ENCODE data around the gene C11orf24.
"Not testable (repeated sequence)": the region's sequence is repeated elsewhere in the genome, so short reads cannot be mapped to it uniquely, and the experiment has no call there.

The C11orf24 gene

DNA sequence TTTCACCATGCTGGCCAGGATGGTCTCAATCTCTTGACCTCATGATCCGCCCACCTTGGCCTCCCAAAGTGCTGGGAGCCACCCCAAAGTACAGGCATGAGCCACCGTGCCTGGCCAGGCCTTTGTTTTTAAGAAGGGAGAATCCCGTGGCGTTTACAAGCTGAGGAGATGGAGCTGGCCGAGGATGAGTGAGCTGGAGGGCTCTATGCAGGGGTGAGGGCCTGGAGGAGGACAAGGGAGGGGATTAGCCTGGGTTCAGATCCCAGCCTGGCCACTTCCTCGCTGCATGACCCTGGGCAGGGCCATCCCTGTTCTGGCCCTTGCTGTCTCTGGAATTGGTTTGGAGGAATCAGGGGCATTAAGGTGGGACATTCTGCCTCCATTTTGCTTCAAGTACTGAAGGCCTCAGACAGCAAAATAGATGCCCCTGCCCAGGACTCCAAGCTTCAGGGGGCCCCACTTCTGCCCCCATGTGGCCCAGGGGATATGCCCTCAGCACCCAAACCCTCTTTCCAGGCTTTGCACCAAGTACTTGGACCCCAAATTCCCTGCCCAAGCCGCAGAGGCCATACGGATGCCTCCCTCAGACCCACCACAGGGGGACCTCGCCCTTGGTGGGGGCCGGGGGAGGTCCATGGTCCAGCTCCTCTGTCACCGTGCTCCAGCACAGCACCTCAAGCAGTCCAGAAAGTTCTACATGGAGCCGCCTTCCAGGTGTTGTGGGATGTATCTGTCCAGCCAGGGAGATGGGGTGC is 28.5 kb upstream of the C11orf24 start:
- DNase-seq = no peak

DNA sequence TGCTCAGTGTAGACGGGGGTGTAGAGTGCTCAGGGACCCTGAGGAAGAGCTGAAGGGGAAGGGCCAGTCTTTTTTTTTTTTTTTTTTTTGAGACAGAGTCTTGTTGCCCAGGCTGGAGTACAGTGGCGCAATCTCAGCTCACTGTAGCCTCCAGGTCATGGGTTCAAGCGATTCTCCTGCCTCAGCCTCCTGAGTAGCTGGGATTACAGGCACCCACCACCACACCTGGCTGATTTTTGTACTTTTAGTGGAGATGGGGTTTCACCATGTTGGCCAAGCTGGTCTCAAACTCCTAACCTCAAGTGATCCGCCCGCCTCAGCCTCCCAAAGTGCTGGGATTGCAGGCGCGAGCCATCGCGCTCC is 27.7 kb upstream of the C11orf24 start:
- DNase-seq = not testable (repeated sequence)

DNA sequence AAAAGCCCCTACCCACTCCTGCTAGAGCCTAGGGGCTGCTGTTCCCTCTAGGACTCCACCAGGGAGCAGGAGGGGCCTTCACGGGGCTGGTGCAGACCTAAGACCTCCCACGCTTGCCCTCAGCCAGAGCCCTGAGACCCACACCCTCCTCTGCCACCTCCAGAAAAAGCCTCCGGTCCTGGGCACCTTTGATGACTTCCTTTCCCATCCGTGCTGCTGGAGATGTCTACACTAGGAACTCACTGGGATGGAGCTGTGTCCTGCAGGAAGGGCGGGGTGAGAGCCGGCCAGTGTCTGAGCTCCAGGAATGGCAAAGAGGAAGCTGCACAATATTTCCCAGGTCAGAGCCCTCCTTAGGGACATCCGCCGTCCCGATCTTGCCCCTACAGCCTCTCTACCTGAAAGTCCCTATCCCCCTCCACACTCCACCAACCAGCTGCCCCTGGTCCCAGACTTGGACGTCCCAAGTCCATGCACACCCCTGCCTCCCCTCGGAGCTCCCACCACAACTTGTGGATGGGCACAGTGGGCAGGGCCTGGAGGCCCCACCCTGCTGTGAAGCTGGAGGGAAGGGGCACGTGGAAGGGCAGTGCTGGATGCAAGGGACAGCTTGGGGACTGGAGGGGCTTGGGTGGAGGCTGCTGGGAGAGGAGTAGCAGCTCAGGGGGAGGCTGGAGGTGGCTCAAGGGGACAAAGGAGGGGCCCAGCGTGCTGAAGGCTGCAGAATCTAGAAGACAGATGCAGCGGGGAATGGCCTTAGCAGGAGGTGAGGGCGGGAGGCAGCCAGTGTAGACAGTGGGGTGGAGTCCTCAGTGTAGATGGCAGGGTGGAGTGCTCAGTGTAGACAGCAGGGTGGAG is 27.1 kb upstream of the C11orf24 start:
- DNase-seq = no peak

DNA sequence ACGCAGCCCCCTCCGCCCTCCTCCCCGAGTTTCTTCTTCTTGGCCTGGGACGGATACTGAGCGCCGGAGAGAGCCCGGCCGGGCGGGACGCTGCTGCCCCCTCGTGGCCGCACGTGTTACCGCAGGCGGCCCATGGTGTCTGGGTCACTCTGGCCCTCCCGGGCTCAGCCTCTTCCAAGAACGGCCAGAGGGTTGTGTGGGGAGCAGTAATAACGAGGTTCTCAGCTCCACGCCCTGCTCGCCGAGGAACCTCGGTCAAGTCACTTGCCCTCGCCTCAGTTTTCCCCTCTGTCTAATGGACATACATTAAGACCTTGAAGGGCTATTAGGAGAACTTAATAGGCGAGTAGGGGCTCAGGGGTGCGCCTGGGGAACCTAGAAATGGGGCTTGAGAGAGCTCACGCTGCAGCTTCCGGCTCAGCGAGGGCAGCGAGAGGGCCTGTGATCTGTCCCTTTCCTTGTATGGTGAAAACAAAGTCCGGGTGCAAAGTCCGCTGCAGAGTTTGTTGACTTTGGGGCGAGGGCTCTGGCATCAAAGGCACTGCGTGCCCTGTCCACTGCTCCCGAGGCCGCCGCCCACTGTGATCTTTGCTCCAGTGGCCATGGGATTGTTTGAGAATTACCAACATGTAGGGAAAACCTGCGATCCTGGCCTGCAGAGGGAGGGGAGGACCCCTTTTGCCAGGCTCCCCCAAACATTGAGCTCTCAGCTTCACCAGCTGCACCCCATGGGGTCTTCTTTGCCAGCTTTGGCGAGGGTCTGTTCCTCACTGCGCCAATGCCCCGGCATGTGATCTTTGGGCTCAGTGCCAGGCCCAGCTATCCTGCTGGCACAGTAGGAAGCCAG is 26.3 kb upstream of the C11orf24 start:
- DNase-seq = peak; percentile 71

DNA sequence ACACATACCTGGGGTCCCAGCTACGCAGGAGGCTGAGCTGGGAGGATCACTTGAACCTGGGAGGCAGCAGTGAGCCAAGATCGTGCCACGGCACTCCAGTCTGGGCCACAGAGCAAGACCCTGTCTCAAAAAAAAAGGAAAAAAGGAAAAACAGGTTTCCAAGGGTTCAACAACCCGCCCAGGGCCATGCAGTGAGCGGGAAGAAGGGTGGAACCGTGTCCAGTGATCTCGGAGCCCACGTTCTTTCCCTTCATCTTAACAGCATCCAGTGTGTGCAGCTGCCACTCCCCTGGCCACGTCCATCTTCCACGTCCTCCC is 25.7 kb upstream of the C11orf24 start:
- no peak for DNase-seq

DNA sequence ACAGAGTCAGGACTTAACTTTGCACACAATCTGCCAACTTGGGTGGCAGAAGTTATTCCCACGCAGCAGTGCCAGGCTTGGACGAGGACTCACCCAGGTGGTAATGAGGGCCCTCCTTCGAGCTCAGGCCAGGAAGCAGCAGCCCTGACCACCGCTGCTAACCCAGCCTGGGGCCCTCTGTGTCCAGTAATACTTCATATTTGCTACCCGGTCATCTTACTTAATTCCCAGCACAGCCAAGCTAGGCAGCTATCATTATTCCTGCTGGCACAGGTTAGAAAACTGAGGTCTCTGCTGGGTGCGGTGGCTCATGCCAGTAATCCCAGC is 25.2 kb upstream of the C11orf24 start:
- no peak for DNase-seq

DNA sequence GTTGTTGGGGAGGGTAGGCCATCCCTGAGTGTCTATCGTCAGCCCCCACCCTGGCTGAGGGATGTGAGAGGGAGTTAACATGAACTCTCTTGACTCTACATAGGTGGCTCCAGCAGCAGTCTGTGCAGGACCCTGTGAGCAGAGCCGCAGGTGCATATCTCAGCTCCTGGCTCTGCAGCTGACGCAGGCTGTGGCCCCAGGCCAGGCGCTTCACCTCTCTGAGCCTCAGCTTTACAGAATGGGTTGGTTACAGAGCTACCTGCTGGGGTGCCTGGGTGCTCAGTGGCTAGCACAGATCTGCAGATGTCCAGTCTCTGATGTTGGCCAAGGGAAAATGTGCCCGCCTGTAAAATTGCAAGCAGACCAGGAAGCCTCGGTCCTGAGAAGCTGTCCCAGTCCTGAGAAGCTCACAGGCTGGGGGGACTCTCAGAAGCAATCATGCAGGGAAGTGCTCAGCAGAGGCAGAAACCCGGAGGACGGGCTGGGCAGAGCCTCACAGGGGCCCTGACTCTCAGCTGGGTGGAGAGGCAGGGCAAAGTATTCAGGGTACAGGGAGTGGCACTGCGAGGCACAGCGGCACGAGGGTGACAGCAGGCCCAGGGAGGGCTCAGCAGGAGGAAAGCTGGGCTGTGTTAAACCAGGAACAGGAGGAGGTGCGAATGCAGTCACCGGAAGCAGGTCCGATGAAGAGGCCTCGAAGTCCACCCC is 24.7 kb upstream of the C11orf24 start:
- no peak for DNase-seq

DNA sequence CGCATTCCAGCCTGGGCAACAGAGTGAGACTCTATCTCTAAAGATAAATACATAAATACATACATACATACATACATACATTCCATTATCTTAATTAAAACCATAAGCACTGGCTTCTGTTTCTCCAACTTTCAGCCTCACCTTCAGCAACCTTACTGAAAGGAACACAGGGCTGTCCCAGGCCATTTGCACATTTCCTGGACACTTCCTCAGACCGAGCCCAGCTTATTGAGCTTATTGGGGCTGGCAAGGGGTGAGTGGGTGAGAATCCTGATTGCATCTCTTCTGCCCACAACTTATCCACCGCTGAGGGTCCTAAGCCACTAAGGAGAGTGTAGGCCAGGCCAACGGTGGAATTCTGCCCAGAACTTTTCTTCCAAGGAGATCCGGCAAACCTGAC is 24.2 kb upstream of the C11orf24 start:
- no peak for DNase-seq

DNA sequence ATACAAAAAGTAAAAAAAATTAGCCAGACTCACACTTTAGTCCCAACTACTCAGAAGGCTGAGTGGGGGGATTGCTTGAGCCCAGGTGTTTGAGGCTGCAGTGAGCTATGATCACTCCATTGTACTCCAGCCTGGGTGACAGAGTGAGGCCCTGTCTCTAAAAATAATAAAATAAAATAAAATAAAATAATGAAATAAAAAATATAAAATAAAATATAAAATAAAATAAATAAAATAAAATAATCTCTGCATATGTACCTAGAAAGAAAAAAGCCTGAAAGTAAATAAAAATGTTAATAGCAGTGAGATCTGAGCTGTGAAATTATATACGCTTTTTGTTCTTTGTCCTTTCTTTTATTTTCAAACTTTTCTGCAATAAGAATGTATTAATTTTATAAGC is 23.5 kb upstream of the C11orf24 start:
- no peak for DNase-seq

DNA sequence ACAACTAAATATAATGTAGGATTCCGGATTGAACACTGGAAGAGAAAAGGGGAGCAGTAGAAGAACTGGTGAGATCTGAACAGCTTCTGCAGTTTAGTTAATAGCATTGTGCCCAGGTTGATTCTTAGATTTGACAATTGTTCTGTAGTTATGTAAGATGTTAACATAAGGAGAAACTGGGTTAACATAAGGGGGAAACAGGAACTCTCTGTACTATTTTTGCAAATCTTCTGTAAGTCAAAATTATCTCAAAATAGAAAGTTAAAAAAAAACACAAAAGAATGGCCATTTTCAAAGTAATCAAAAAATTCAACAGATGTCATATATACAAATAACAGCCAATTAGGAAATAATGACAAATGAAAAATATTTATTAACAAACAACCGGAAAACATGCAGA is 21.9 kb upstream of the C11orf24 start:
- DNase-seq = no peak

DNA sequence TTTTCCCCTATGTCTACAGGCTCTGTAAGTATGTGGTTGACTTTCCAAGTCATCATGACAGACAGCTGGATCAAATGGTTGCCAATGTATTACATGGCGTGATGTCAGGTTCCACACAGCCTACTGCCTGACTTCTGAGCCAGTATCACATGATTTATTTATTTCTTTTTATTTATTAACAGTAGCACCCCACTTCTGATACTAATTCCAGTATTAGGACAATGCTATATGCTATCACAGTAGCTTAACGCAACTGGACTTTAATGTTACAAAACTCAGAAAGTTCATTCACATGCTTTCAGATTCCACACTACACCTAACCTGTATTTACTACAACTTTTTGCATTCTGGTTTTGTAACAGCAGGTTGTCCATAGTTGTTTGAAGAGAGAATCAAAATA is 17.7 kb upstream of the C11orf24 start:
- no peak for DNase-seq

DNA sequence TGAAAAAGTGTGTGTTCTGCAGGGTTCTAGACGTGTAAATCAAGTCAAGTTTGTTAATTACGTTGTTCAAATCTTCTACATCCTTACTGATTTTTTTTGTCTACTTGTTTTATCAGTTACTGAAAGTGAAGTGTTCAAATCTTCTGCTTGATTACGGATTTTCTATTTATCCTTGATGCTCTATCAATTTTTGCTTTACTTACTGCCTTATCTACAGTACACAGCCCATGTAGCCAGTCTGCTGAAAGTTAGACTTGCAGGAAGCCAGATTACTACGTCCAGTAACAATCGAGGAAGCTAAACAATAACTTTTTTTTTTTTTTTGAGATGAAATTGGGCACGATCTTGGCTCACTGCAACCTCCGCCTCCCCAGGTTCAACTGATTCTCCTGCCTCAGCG is 15.6 kb upstream of the C11orf24 start:
- DNase-seq = no peak

DNA sequence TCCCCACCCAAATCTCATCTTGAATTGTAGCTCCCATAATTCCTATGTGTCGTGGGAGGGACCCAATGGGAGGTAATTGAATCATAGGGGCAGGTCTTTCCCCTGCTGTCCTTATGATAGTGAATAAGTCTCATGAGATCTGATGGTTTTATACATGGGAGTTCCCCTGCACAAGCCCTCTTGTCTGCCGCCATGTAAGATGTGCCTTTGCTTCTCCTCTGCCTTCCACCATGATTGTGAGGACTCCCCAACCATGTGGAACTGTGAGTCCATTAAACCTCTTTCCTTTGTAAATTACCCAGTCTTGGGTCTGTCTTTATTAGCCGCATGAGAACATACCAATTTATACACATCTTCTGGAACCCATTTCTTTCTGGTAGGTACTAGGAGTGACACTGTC is 12.8 kb upstream of the C11orf24 start:
- not testable (repeated sequence) for DNase-seq

DNA sequence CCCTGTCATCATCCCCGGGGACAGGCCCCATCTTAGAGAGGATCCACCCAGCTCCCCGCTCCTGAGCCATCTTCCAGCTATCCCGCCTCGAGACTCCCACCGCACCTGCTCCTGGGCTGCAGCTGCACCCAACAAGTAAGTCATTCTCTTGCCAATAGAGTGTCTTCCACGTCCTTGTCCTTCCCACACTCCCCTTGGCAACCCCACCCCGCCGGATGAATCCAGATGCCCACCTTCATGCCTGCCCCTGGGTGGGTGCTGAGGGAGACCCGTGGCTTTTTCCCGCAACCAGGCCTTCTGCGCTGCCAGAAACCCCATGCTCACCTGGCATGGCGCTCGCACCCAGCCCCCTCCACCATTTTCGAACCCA is 11.1 kb upstream of the C11orf24 start:
- no peak for DNase-seq

DNA sequence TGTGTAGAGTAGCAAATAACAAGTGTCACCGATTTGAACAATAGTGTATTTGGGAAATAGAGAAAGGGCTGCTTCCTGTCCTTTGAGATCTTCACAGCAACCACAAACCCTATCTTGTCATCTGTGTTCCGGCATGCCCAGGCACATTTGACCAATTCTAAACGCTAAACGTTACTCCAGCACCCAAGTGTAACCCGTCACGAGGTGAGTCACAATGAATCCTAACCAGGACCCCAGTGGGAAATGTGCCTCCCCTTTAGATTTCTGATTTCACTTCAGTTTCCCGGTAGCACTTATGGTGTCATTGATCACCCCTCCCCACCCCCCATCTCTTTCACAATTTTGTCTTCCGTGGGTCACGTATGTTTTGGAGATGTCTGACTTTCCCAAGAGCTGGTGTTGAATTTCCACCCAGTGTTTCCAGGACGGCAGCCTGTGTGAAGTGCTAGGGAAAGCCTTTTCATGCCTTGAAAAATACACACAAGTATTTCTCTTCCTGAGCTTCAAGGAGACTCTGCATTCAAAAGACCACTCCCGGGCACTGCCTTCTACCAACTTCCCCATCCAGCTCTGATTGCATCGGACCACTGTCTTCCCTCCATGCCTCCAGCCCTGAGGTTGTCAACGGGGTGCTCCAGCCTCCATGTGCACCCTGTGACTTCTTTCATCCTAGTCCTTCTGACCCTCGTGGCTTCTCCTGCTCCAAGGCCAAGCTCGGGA is 10.5 kb upstream of the C11orf24 start:
- no peak for DNase-seq

DNA sequence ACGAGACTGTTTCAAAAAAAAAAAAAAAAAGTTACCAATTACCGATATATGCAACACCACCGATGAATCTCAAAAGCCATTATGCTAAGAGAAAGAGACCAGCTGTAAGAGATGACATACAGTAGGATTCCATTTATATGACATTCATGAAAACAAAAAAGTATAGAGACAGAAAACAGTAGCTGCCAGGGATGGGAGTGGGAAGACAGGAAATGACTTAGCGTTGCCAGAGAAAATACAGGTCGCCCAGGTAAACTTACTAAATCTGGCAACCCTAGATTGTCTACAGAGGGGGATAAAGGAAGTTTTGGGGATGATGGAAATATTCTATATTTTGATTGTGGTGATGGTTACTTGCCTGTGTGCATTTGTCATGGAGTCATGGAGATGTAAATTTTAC is 7.9 kb upstream of the C11orf24 start:
- no peak for DNase-seq

DNA sequence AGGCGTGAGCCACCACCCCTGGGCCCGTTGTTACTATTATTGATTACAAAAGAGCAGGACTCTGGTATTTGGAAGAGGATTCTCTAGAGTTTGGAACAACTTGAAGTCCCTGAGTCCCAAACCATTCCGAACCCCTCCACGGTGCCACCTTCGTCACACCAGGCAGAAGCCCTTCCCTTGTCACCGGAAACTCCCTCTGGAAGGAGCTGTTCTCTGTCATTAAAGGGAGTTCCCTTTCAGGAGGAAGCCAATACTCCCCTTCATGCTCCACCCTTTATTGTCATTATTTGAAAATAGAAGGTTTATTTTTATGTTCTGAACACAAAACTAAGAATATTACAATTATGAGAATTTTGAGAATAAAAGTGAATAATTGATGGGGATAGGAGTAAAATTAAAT is 5.1 kb upstream of the C11orf24 start:
- DNase-seq = no peak

DNA sequence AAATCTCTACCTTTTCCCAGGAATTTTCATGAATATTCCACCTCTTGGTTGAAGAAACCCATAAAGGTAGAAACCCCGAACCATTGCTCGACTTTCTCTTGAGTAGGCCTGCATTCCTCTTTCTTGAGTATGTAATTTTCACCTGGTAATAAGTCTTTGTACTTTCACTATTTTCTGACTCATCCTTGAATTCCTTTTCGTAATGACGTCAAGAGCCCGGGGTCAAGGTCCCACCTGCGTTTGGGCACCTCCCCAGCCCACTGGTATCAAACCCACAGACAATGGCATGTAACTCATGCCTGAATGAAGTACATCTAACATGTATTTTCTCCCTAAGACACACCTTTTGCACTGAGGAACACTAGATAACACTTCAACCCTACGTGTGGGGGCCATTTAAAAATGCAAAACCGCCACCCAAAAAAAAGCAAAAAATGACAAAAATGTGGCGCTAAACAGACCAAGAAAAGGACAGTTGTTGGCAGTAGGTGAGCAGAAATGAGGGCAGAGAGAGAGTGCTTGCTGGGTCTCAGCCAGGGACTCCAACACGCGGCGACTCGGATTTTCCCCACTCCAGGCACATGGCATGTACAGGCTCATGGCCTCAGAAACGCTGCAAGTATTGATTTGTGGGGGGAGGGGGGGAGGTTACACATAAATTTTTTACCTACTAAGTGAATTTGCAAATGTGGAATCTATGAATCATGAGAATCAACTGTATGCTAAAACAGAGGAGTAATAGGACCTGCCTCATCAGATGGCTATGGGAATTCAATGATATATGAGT is 4.1 kb upstream of the C11orf24 start:
- no peak for DNase-seq

DNA sequence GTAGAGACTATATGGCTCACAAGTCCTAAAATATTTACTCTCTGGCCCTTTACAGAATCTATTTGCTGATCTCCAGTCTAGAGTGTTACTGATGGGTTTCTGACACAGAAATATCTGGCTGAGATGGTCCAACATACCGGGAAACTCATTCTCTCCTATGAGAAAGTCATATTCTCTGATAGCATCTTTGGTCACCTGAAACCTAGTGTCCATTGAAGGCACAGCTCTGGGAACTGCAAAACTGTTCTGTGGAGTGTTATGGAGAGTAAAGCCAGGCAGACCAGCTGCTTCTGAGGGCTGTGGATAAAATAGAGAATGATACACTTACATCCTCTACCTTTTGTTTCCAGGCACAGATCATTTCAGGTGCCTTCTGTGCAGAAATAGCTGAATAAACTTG is 2.5 kb upstream of the C11orf24 start:
- DNase-seq = no peak

DNA sequence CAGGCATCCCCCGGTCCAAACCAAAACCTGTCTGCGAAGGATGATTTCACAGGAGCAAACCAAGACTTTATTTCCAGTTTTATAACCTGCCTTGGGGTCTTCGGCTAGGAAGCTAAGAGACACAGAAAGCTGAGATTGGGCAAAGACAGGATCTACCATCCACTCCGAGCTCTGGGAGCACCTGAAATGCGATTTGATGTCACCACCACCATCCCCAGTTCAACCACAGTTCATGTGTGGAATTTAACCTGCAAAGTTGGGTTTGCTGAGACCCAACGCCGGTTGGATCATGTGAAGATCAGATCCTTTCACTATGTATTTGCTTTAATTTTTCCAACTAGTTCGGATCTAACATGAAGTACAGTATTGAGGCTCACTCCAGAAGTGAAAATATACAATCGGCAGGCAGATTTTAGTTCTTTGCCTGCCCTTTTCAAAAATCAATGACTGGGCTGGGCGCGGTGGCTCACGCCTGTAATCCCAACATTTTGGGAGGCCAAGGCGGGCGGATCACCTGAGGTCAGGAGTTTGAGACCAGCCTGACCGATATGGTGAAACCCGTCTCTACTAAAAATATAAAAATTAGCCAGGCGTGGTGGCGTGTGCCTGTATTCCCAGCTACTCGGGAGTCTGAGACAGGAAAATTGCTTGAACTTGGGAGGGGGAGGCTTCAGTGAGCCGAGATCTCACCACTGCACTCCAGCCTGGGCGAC is 1.4 kb upstream of the C11orf24 start:
- no peak for DNase-seq

Measured in right kidney (tissue), 1 donor.